HepG2 (cell line): Measurements from ENCODE around the gene GFER. TPM values are rescaled to one million over a fixed set of nuclear protein-coding genes. Genes with fewer than 3 reads are reported as not detected.
A peak's percentile ranks its signal among the peaks of the same experiment; 100 is the strongest.

Experiments
- CBX1 ChIP-seq: IDR thresholded peaks from one replicate; pipeline ENCODE4 v1.6.1; 2016; ENCODE audit warnings: antibody characterized with exemption, low read depth
- DMAP1 ChIP-seq: IDR thresholded peaks from 2 replicates; pipeline ENCODE4 v1.6.1; 2016
- KIAA2018 ChIP-seq: sonication (generic); formaldehyde crosslinking; IDR thresholded peaks from 2 replicates; pipeline ENCODE4 v1.5.0; 2020; ENCODE audit warnings: mild to moderate bottlenecking, missing genetic modification reagents, borderline replicate concordance
- MTERF4 ChIP-seq: sonication (generic); formaldehyde crosslinking; IDR thresholded peaks from 2 replicates; pipeline ENCODE4 v1.8.0; 2023; ENCODE audit warnings: mild to moderate bottlenecking, missing genetic modification reagents
- MXD1 ChIP-seq: sonication (generic); formaldehyde crosslinking; IDR thresholded peaks from 2 replicates; pipeline ENCODE4 v1.4.0; 2020; ENCODE audit warnings: mild to moderate bottlenecking, missing genetic modification reagents
- PHF5A ChIP-seq: IDR thresholded peaks from one replicate; pipeline ENCODE4 v1.6.1; 2018; ENCODE audit warnings: low read depth, missing genetic modification reagents; ENCODE audit not compliant: unreplicated experiment
- SOX13 ChIP-seq, 3 experiments: fragments of 450-650 bp in 1 of 3; sonication (generic) in 1 of 3; formaldehyde crosslinking in 1 of 3; IDR thresholded peaks in 2 of 3; conservative IDR thresholded peaks in 1 of 3; 2 replicates each; pipeline versions ENCODE4 v1.5.0 to v1.6.1; 2016 to 2020; ENCODE audit warnings: antibody characterized with exemption in 1 of 3, mild to moderate bottlenecking in 1 of 3, missing compliant biosample characterization in 1 of 3, missing genetic modification reagents in 1 of 3, moderate library complexity in 1 of 3
- ZBTB44 ChIP-seq: sonication (generic); formaldehyde crosslinking; IDR thresholded peaks from 2 replicates; pipeline ENCODE4 v1.4.0; 2020; ENCODE audit warnings: missing genetic modification reagents
- ZFP36L2 ChIP-seq: sonication (generic); formaldehyde crosslinking; IDR thresholded peaks from 2 replicates; pipeline ENCODE4 v1.4.0; 2020; ENCODE audit warnings: missing genetic modification reagents
- ZNF230 ChIP-seq: sonication (generic); formaldehyde crosslinking; IDR thresholded peaks from 2 replicates; pipeline ENCODE4 v1.4.0; 2020; ENCODE audit warnings: mild to moderate bottlenecking, missing genetic modification reagents
- ZNF670 ChIP-seq: sonication (generic); formaldehyde crosslinking; IDR thresholded peaks from 2 replicates; pipeline ENCODE4 v1.8.0; 2022; ENCODE audit warnings: mild to moderate bottlenecking, missing genetic modification reagents, borderline replicate concordance
- polyA plus RNA-seq, 8 experiments: library from polyadenylated mRNA; depleted of rRNA in 3 of 8; stranded (reverse) in 7 of 8; unstranded in 1 of 8; fragments of >200 nt; fragmentation: Illumina TruSeq in 4 of 8; extraction: Trizol in 4 of 8; gene quantifications; 2 replicates each; pipeline versions ENCODE4 v1.2.1 to v1.2.3, GENCODE V29; 2011 to 2016; ENCODE audit warnings: low read depth in 4 of 8, missing spikeins in 1 of 8, mixed read lengths in 1 of 8; ENCODE audit not compliant: insufficient read depth in 1 of 8
- total RNA-seq, 5 experiments: library from RNA; depleted of rRNA; stranded (reverse); fragments of >200 nt; fragmentation: Illumina TruSeq; extraction: Trizol; gene quantifications; 2 replicates each; pipeline ENCODE4 v1.2.3, GENCODE V29; 2016; ENCODE audit warnings: low read depth in 1 of 5

GFER gene
- total and polyA plus RNA-seq, 2 of the 13 experiments (the other 11 are each of a cell fraction or from before 2014, with no cell fraction given) = 28.6 to 71.7 TPM

GRCh38 chr16:1960665-1961630 is 23.0 kb upstream of the GFER start (continued):
- TF ChIP-seq SOX13 (IDR thresholded peaks at IDR 0.05) = no peak
- TF ChIP-seq SOX13 (CRISPR knock-in tag; conservative IDR thresholded peaks at IDR 0.05 in 1 of 2, IDR thresholded peaks at IDR 0.05 in 1 of 2) = no peak; a peak in 1 of 4 replicates
- no peak for TF ChIP-seq KIAA2018 (CRISPR knock-in tag)
- TF ChIP-seq MXD1 = no peak
- TF ChIP-seq ZBTB44 (CRISPR knock-in tag) = no peak
- no peak for TF ChIP-seq DMAP1 (CRISPR knock-in tag)
- no peak for TF ChIP-seq ZNF230 (CRISPR knock-in tag)
- peak; percentile 8 for TF ChIP-seq PHF5A (CRISPR knock-in tag)
- TF ChIP-seq MTERF4 (CRISPR knock-in tag) = no peak
- TF ChIP-seq ZNF670 (CRISPR knock-in tag) = no peak
- TF ChIP-seq ZFP36L2 (CRISPR knock-in tag) = no peak
- TF ChIP-seq CBX1 = no peak
